ENCODE data around the gene LSM11. TPM values are rescaled to one million over a fixed set of nuclear protein-coding genes. Genes with fewer than 3 reads are reported as not detected.

LSM11 gene
- total RNA-seq, 1 experiment from 2014 or later, result 1.6 TPM

DNA sequence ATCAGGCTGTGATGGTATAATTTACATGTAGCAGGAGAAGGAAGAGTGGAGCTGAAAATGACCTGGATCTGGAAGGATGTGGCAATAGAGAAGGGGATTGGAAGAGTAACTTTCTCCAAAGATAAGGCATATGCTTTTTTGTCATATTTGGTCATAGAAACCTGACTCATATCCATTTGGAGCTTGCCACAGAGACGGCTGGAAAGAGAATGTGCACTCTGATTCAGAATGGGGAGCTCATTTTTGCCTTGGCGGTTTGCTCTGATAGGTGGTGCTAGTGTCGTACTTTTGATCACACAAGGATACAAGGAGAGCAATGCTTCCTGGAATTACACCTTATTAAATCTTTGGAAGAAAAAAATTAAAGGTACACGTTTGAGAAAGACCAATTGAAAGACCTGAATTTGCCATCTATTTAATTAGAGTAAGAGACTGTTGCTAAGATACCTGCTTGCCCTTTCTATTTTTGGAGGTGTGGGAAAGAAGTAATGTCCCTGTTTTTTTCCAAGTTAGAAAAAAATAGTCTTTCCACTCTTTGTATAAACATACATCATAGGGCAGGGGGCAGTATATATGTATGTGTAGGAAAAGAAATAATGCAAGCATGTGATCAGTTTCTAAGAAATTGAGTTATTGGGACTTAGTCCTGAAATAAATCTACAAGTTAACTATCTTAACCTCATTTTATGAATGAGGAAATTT is 5.4 kb downstream of the LSM11 start:
- ATAC-seq (no peak), DNase-seq (ENCODE audit: low read depth, low spot score) (no peak)
- H3K4me1 ChIP-seq (ENCODE audit: control insufficient read depth, insufficient read depth, low read length), result peaks cover 6% of the 10 kb centered on the region; the same call in 1 of the 2 replicates
- no TSS peak for BruUV-seq (replicated peaks)
- ChIA-PET POLR2A (interaction anchor here (0.6 kb wide), 1 partner anchor 1207 kb away, joined by 8 read pairs; no protein-coding TSS in a partner anchor), CTCF (no interaction called here)
- no peak overlapping the region for H3K4me3 ChIP-seq (ENCODE audit: low read depth in 2 of 2, low read length in 2 of 2)
- intact Hi-C loops (cut with micrococcal nuclease; ENCODE audit: unreplicated experiment) (loop anchor here (10.0 kb wide), 1 partner anchor 604 kb away; the partner anchor contains the start of gene MED7), in situ Hi-C loops (cut with HindIII; ENCODE audit: low pct_unique_long_range_greater_than_20kb, low sequenced_read_pairs) (no loop called here)
- no peaks in the 10 kb centered on the region for H3K36me3 ChIP-seq (ENCODE audit: control insufficient read depth, insufficient read depth, low read length)
- TF ChIP-seq POLR2AphosphoS5 (IDR thresholded peaks at IDR 0.05; ENCODE audit: low read depth, low read length), result no peak
- TF ChIP-seq, protein P1, sequence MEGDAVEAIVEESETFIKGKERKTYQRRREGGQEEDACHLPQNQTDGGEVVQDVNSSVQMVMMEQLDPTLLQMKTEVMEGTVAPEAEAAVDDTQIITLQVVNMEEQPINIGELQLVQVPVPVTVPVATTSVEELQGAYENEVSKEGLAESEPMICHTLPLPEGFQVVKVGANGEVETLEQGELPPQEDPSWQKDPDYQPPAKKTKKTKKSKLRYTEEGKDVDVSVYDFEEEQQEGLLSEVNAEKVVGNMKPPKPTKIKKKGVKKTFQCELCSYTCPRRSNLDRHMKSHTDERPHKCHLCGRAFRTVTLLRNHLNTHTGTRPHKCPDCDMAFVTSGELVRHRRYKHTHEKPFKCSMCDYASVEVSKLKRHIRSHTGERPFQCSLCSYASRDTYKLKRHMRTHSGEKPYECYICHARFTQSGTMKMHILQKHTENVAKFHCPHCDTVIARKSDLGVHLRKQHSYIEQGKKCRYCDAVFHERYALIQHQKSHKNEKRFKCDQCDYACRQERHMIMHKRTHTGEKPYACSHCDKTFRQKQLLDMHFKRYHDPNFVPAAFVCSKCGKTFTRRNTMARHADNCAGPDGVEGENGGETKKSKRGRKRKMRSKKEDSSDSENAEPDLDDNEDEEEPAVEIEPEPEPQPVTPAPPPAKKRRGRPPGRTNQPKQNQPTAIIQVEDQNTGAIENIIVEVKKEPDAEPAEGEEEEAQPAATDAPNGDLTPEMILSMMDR (IDR thresholded peaks at IDR 0.05), result no peak
- TF ChIP-seq, protein P2, sequence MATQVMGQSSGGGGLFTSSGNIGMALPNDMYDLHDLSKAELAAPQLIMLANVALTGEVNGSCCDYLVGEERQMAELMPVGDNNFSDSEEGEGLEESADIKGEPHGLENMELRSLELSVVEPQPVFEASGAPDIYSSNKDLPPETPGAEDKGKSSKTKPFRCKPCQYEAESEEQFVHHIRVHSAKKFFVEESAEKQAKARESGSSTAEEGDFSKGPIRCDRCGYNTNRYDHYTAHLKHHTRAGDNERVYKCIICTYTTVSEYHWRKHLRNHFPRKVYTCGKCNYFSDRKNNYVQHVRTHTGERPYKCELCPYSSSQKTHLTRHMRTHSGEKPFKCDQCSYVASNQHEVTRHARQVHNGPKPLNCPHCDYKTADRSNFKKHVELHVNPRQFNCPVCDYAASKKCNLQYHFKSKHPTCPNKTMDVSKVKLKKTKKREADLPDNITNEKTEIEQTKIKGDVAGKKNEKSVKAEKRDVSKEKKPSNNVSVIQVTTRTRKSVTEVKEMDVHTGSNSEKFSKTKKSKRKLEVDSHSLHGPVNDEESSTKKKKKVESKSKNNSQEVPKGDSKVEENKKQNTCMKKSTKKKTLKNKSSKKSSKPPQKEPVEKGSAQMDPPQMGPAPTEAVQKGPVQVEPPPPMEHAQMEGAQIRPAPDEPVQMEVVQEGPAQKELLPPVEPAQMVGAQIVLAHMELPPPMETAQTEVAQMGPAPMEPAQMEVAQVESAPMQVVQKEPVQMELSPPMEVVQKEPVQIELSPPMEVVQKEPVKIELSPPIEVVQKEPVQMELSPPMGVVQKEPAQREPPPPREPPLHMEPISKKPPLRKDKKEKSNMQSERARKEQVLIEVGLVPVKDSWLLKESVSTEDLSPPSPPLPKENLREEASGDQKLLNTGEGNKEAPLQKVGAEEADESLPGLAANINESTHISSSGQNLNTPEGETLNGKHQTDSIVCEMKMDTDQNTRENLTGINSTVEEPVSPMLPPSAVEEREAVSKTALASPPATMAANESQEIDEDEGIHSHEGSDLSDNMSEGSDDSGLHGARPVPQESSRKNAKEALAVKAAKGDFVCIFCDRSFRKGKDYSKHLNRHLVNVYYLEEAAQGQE (IDR thresholded peaks at IDR 0.05; ENCODE audit: insufficient read depth in 1 of 2, low read depth in 2 of 2, low read length in 1 of 2), result no peak
- TF ChIP-seq SIN3A (IDR thresholded peaks at IDR 0.05; ENCODE audit: borderline replicate concordance, insufficient read depth, low read depth, low read length), result no peak
- TF ChIP-seq TCF7L2 (IDR thresholded peaks at IDR 0.05; ENCODE audit: low read depth, low read length), result no peak
- no peaks in the 10 kb centered on the region for H3K27me3 ChIP-seq (ENCODE audit: control insufficient read depth, insufficient read depth, low read length)
- no peaks in the 10 kb centered on the region for H3K9me3 ChIP-seq (ENCODE audit: control insufficient read depth, insufficient read depth, low read depth, low read length)
- H3K27ac ChIP-seq (ENCODE audit: low read length), result no peak overlapping the region

DNA sequence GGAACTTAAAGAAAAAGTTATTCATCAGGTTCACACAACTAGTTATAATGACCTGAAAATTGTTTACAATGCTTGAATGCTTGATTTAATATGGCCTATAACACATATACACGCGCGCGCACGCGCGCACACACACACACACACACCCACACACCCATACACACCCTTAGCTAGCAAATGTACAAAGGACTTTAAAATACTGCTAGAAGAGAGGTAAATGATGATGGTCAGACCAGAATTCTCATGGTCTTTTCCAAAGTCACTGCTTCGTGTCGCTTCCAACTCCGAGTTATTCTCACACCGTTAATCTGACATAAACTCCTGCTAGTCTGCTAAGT is 5.9 kb downstream of the LSM11 start:
- Histone ChIP-seq H3K36me3 (ENCODE audit: control insufficient read depth, insufficient read depth, low read length) (no peaks in the 10 kb centered on the region), H3K9me3 (ENCODE audit: control insufficient read depth, insufficient read depth, low read depth, low read length) (no peaks in the 10 kb centered on the region), H3K4me3 (ENCODE audit: low read depth in 2 of 2, low read length in 2 of 2) (no peak overlapping the region), H3K4me1 (ENCODE audit: control insufficient read depth, insufficient read depth, low read length) (peaks cover 4% of the 10 kb centered on the region; the same call in 1 of the 2 replicates), H3K27me3 (ENCODE audit: control insufficient read depth, insufficient read depth, low read length) (no peaks in the 10 kb centered on the region), H3K27ac (ENCODE audit: low read length) (no peak overlapping the region)
- DNase-seq (ENCODE audit: low read depth, low spot score) (no peak), ATAC-seq (no peak)
- in situ Hi-C loops (cut with HindIII; ENCODE audit: low pct_unique_long_range_greater_than_20kb, low sequenced_read_pairs) (no loop called here), intact Hi-C loops (cut with micrococcal nuclease; ENCODE audit: unreplicated experiment) (loop anchor here (10.0 kb wide), 1 partner anchor 605 kb away; the partner anchor contains the start of gene MED7)
- POLR2A ChIA-PET, result no interaction called here
- CTCF ChIA-PET, result no interaction called here
- no TSS peak for BruUV-seq (replicated peaks)
- TF ChIP-seq SIN3A (IDR thresholded peaks at IDR 0.05; ENCODE audit: borderline replicate concordance, insufficient read depth, low read depth, low read length), result no peak
- TF ChIP-seq TCF7L2 (IDR thresholded peaks at IDR 0.05; ENCODE audit: low read depth, low read length), result no peak
- TF ChIP-seq, protein P1 (IDR thresholded peaks at IDR 0.05), result no peak
- TF ChIP-seq, protein P2 (IDR thresholded peaks at IDR 0.05; ENCODE audit: insufficient read depth in 1 of 2, low read depth in 2 of 2, low read length in 1 of 2), result no peak
- no peak for TF ChIP-seq POLR2AphosphoS5 (IDR thresholded peaks at IDR 0.05; ENCODE audit: low read depth, low read length)

All from Panc1 (cell line).